Measurements from ENCODE around the gene CD69.

GRCh38 chr12:9727813-9728212 lies 32.9 kb downstream of the CD69 start:
- no peak for TF ChIP-seq POLR2A (IDR thresholded peaks at IDR 0.05)
- no peak for TF ChIP-seq CTCF (IDR thresholded peaks at IDR 0.05)
